ENCODE results near the gene PTCSC3. TPM values are rescaled to one million over a fixed set of nuclear protein-coding genes. Genes with fewer than 3 reads are reported as not detected.

PTCSC3 gene
- not detected for polyA plus RNA-seq (2012; ENCODE audit: insufficient read length, low read depth)

DNA sequence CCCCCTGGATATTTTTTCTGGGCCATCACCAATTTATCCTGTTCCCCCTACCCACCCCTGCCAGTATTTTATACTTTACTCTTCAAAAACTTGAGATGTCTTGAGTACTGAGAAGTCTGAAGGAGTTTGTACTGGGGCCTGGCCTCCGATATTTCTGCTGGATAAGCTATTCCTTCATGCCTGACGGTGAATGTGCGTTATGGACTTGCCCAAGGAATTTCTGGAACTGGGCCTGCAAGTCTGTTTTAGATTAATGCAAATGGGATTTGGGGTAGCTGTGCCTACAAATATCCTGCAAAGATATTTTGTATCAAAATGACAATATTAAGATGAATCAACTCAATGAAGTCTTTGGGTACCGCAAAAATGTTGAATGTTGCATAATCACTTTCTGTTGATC is at the start of gene PTCSC3:
Gene PTCSC3, minus strand, starts transcription at position 199 of the 400 bp plus-strand sequence.
- TF ChIP-seq TAF1 (IDR thresholded peaks at IDR 0.05; ENCODE audit: borderline replicate concordance, insufficient read depth, low read length), result no peak
- TF ChIP-seq FOXP2 (optimal IDR thresholded peaks at IDR 0.05; ENCODE audit: borderline replicate concordance, extremely low read depth, extremely low read length, insufficient read depth), result no peak
- TF ChIP-seq POLR2AphosphoS5 (IDR thresholded peaks at IDR 0.05; ENCODE audit: low read depth, low read length), result no peak
- TF ChIP-seq SIN3A (IDR thresholded peaks at IDR 0.05; ENCODE audit: borderline replicate concordance, insufficient read depth, low read length), result no peak
- TF ChIP-seq, protein P1, sequence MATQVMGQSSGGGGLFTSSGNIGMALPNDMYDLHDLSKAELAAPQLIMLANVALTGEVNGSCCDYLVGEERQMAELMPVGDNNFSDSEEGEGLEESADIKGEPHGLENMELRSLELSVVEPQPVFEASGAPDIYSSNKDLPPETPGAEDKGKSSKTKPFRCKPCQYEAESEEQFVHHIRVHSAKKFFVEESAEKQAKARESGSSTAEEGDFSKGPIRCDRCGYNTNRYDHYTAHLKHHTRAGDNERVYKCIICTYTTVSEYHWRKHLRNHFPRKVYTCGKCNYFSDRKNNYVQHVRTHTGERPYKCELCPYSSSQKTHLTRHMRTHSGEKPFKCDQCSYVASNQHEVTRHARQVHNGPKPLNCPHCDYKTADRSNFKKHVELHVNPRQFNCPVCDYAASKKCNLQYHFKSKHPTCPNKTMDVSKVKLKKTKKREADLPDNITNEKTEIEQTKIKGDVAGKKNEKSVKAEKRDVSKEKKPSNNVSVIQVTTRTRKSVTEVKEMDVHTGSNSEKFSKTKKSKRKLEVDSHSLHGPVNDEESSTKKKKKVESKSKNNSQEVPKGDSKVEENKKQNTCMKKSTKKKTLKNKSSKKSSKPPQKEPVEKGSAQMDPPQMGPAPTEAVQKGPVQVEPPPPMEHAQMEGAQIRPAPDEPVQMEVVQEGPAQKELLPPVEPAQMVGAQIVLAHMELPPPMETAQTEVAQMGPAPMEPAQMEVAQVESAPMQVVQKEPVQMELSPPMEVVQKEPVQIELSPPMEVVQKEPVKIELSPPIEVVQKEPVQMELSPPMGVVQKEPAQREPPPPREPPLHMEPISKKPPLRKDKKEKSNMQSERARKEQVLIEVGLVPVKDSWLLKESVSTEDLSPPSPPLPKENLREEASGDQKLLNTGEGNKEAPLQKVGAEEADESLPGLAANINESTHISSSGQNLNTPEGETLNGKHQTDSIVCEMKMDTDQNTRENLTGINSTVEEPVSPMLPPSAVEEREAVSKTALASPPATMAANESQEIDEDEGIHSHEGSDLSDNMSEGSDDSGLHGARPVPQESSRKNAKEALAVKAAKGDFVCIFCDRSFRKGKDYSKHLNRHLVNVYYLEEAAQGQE (IDR thresholded peaks at IDR 0.05; ENCODE audit: insufficient read depth in 1 of 2, low read depth in 2 of 2, low read length in 2 of 2), result no peak

DNA sequence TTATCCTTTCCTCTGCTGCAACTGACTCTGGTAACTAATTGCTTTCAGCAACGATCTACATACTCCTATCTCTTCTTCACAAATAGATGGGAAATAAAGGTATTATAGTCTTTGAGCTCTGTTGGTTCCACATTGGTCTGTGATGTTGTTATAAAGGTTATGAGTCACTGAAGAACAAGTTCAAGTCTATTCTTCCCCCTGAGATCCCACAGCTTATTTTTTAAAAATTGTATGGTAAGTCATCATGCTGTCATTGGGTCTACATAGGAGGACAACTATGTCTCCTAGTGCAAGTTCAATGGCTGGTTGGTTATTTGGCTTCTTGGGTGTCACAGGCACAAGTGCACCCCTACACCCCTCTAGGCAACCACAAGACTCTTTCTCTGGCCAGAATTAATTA is 49.6 kb upstream of the PTCSC3 start:
- TF ChIP-seq, protein P1 (IDR thresholded peaks at IDR 0.05; ENCODE audit: insufficient read depth in 1 of 2, low read depth in 2 of 2, low read length in 2 of 2), result no peak
- TF ChIP-seq TAF1 (IDR thresholded peaks at IDR 0.05; ENCODE audit: borderline replicate concordance, insufficient read depth, low read length), result no peak
- TF ChIP-seq FOXP2 (optimal IDR thresholded peaks at IDR 0.05; ENCODE audit: borderline replicate concordance, extremely low read depth, extremely low read length, insufficient read depth), result no peak
- no peak for TF ChIP-seq SIN3A (IDR thresholded peaks at IDR 0.05; ENCODE audit: borderline replicate concordance, insufficient read depth, low read length)
- no peak for TF ChIP-seq POLR2AphosphoS5 (IDR thresholded peaks at IDR 0.05; ENCODE audit: low read depth, low read length)

DNA sequence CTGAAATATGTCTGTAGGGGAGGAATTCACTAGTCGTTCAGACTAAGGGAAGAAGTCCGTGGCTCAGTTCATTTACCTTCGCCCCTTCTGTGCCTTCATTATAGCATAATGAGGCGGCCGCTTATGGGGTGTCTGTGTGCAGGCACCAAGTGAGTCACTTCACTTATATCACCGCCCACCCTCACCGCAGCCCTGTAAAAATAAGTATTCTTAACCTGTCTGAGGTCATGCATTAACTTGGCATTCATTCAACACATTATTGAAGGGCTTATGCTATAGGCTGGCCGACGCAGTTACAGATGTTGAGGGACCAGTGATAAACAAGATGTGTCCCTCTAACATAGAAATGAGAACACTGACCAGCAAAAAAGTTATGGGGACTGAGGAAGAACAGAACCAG is 47.7 kb upstream of the PTCSC3 start:
- TF ChIP-seq, protein P1 (IDR thresholded peaks at IDR 0.05; ENCODE audit: insufficient read depth in 1 of 2, low read depth in 2 of 2, low read length in 2 of 2), result no peak
- no peak for TF ChIP-seq TAF1 (IDR thresholded peaks at IDR 0.05; ENCODE audit: borderline replicate concordance, insufficient read depth, low read length)
- TF ChIP-seq POLR2AphosphoS5 (IDR thresholded peaks at IDR 0.05; ENCODE audit: low read depth, low read length), result no peak

DNA sequence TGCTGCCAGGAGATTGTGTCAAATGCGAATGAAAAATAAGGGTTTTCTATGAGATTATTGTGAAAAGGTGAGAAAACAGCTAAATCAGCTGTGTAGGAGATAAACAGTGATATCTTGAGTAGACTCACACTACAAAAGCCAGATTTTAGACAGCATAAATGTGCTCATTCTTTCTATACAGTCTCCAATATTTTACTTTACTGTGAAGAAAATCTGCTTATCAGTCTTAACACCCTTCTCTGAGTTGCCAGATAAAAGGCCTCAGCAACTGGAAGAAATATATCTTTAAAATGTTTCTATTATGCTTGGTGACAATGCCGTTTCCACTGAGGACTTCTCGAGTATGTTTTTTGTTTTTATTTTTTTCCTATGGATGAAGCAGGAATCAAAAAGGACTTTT is 47.0 kb upstream of the PTCSC3 start:
- TF ChIP-seq FOXP2 (optimal IDR thresholded peaks at IDR 0.05; ENCODE audit: borderline replicate concordance, extremely low read depth, extremely low read length, insufficient read depth) (no peak), POLR2AphosphoS5 (IDR thresholded peaks at IDR 0.05; ENCODE audit: low read depth, low read length) (no peak), SIN3A (IDR thresholded peaks at IDR 0.05; ENCODE audit: borderline replicate concordance, insufficient read depth, low read length) (no peak), TAF1 (IDR thresholded peaks at IDR 0.05; ENCODE audit: borderline replicate concordance, insufficient read depth, low read length) (no peak)
- TF ChIP-seq, protein P1 (IDR thresholded peaks at IDR 0.05; ENCODE audit: insufficient read depth in 1 of 2, low read depth in 2 of 2, low read length in 2 of 2), result no peak

DNA sequence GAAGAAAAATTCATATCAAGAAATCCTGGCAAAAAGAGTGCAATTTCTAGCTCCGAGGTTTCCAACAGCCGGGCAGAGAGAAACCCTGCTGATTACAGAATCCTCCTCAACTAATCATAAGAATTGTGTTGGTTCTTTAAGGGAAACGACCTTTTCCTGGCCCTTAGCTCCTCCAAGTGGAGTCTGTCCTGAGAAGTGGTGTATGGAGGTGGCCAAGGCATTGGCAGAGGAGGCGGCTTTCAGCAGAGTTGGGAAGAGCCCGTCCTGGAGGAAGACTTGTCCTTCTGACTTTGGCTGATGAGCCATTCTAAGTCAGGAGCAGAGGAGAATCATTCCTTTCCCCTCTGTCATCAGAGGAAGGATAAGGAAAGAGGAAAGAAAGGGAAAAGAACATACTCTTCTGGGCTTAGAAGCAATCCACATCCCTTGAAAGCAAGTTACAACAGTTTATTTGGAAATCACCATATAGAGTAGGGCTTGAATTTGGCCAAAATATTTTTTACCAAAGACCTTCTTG is 46.5 kb upstream of the PTCSC3 start:
- TF ChIP-seq, protein P1 (IDR thresholded peaks at IDR 0.05; ENCODE audit: insufficient read depth in 1 of 2, low read depth in 2 of 2, low read length in 2 of 2), result no peak
- TF ChIP-seq FOXP2 (optimal IDR thresholded peaks at IDR 0.05; ENCODE audit: borderline replicate concordance, extremely low read depth, extremely low read length, insufficient read depth), result no peak
- no peak for TF ChIP-seq SIN3A (IDR thresholded peaks at IDR 0.05; ENCODE audit: borderline replicate concordance, insufficient read depth, low read length)
- no peak for TF ChIP-seq TAF1 (IDR thresholded peaks at IDR 0.05; ENCODE audit: borderline replicate concordance, insufficient read depth, low read length)
